GM23248 (cell line): ENCODE results near the gene NUP107.

Experiments
- EZH2 ChIP-seq: fragments of 200-600 bp; sonication (generic); IDR thresholded peaks from 2 replicates; pipeline ENCODE4 v1.6.1; 2018; ENCODE audit warnings: antibody characterized with exemption, mild to moderate bottlenecking; ENCODE audit not compliant: insufficient read depth, poor library complexity, severe bottlenecking
- EZH2phosphoT487 ChIP-seq: fragments of 200-600 bp; sonication (generic); IDR thresholded peaks from 2 replicates; pipeline ENCODE4 v1.6.1; 2018; ENCODE audit warnings: antibody characterized with exemption, moderate library complexity, mild to moderate bottlenecking, low read depth; ENCODE audit not compliant: insufficient read depth

DNA sequence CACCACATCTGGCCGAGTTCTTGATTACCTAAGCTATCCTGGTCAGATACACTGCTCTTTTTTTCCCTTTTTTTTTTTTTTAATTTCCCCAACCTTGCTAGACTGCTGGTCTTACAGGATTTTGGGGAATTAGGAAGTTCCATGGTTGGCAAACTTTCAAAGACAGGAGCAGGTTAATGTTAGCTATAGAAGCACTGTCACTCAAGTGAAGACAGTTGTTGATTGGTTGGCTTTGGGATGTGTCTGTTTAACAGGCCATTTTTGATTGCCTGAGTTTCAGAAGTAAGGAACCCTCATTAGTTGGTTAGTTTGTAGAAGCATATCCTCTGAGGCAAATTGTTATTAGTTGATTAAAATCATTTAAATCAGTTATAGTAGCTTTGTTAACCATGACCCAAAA is 39.3 kb upstream of the NUP107 start:
- no peak for TF ChIP-seq EZH2phosphoT487
- no peak for TF ChIP-seq EZH2
